H9 (cell line): Measurements from ENCODE around the gene SMARCAL1. TPM values are rescaled to one million over a fixed set of nuclear protein-coding genes. Genes with fewer than 3 reads are reported as not detected.

Source experiments
- DNase-seq: peaks from one replicate; pipeline ENCODE4 v3.0.0-alpha.2; 2017
- H2AFZ ChIP-seq: one replicate; pipeline ENCODE4 v1.6.1; 2013; ENCODE audit warnings: mild to moderate bottlenecking, low read length, control low read depth, moderate library complexity
- H2AK5ac ChIP-seq: 2 replicates; pipeline ENCODE4 v1.6.1; 2013; ENCODE audit warnings: low read length, control low read depth, mixed read lengths; ENCODE audit not compliant: insufficient read length
- H2BK120ac ChIP-seq: one replicate; pipeline ENCODE4 v1.6.1; 2013; ENCODE audit warnings: low read depth, mild to moderate bottlenecking, low read length, control low read depth, inconsistent platforms; ENCODE audit not compliant: poor library complexity, severe bottlenecking
- H2BK12ac ChIP-seq: 2 replicates; pipeline ENCODE4 v1.6.1; 2013; ENCODE audit warnings: low read length, control low read depth, mixed read lengths, low read depth; ENCODE audit not compliant: insufficient read length
- H2BK15ac ChIP-seq: 2 replicates; pipeline ENCODE4 v1.6.1; 2013; ENCODE audit warnings: low read depth, low read length, control low read depth
- H2BK20ac ChIP-seq: one replicate; pipeline ENCODE4 v1.6.1; 2013; ENCODE audit warnings: low read depth, mild to moderate bottlenecking, low read length, control low read depth, inconsistent platforms; ENCODE audit not compliant: poor library complexity, severe bottlenecking
- H2BK5ac ChIP-seq: 2 replicates; pipeline ENCODE4 v1.6.1; 2013; ENCODE audit warnings: low read length, control low read depth, mixed read lengths; ENCODE audit not compliant: insufficient read length
- H3K14ac ChIP-seq: 2 replicates; pipeline ENCODE4 v1.6.1; 2013; ENCODE audit warnings: low read length, control low read depth; ENCODE audit not compliant: insufficient read depth
- H3K18ac ChIP-seq: 2 replicates; pipeline ENCODE4 v1.6.1; 2013; ENCODE audit warnings: low read depth, mild to moderate bottlenecking, mixed read lengths, low read length, control low read depth; ENCODE audit not compliant: insufficient read length
- H3K23ac ChIP-seq: 2 replicates; pipeline ENCODE4 v1.6.1; 2013; ENCODE audit warnings: low read length, control low read depth, mixed read lengths, low read depth; ENCODE audit not compliant: insufficient read length
- H3K23me2 ChIP-seq: 2 replicates; pipeline ENCODE4 v1.6.1; 2013; ENCODE audit warnings: low read depth, mild to moderate bottlenecking, mixed read lengths, low read length, control low read depth; ENCODE audit not compliant: insufficient read length, poor library complexity, severe bottlenecking
- H3K27ac ChIP-seq: 2 replicates; pipeline ENCODE4 v1.5.1; 2013; ENCODE audit warnings: low read length, control low read depth, mixed read lengths, low read depth; ENCODE audit not compliant: insufficient read length
- H3K27me3 ChIP-seq: 2 replicates; pipeline ENCODE4 v1.6.1; 2013; ENCODE audit warnings: low read length, control low read depth, inconsistent platforms; ENCODE audit not compliant: insufficient read depth
- H3K4ac ChIP-seq: 2 replicates; pipeline ENCODE4 v1.6.1; 2013; ENCODE audit warnings: low read depth, mild to moderate bottlenecking, control low read depth, inconsistent platforms, low read length, moderate library complexity
- H3K4me1 ChIP-seq: 2 replicates; pipeline ENCODE4 v1.6.1; 2013; ENCODE audit warnings: low read length, control low read depth, inconsistent platforms; ENCODE audit not compliant: insufficient read depth
- H3K4me2 ChIP-seq: 2 replicates; pipeline ENCODE4 v1.6.1; 2013; ENCODE audit warnings: low read length, control low read depth, mixed read lengths; ENCODE audit not compliant: insufficient read length, insufficient read depth
- H3K56ac ChIP-seq: 2 replicates; pipeline ENCODE4 v1.6.1; 2013; ENCODE audit warnings: low read depth, mild to moderate bottlenecking, mixed read lengths, low read length, control low read depth; ENCODE audit not compliant: insufficient read length
- H3K79me1 ChIP-seq: 2 replicates; pipeline ENCODE4 v1.6.1; 2013; ENCODE audit warnings: low read depth, mild to moderate bottlenecking, moderate library complexity, low read length, control low read depth, inconsistent platforms; ENCODE audit not compliant: insufficient read depth, poor library complexity, severe bottlenecking
- H3K79me2 ChIP-seq: 2 replicates; pipeline ENCODE4 v1.6.1; 2013; ENCODE audit warnings: low read length, control low read depth, inconsistent platforms; ENCODE audit not compliant: insufficient read depth
- H3K9ac ChIP-seq: 2 replicates; pipeline ENCODE4 v1.6.1; 2013; ENCODE audit warnings: low read length, control low read depth, mixed read lengths; ENCODE audit not compliant: insufficient read length; ENCODE audit errors: extremely low read depth
- H3K9me3 ChIP-seq: one replicate; pipeline ENCODE4 v1.6.1; 2013; ENCODE audit warnings: low read depth, low read length, inconsistent platforms; ENCODE audit not compliant: control insufficient read depth
- H3T11ph ChIP-seq: one replicate; pipeline ENCODE4 v1.6.1; 2013; ENCODE audit warnings: mild to moderate bottlenecking, low read length, control low read depth, inconsistent platforms
- H4K20me1 ChIP-seq: one replicate; pipeline ENCODE4 v1.6.1; 2013; ENCODE audit not compliant: control insufficient read depth, insufficient read length, insufficient read depth
- H4K5ac ChIP-seq: 2 replicates; pipeline ENCODE4 v1.6.1; 2013; ENCODE audit warnings: low read depth, mild to moderate bottlenecking, mixed read lengths, low read length, control low read depth; ENCODE audit not compliant: insufficient read length
- H4K8ac ChIP-seq: replicated peaks from 2 replicates; pipeline ENCODE4 v1.6.1; 2013; ENCODE audit warnings: low read length, control low read depth, mixed read lengths, low read depth; ENCODE audit not compliant: insufficient read length
- H4K91ac ChIP-seq: 2 replicates; pipeline ENCODE4 v1.6.1; 2013; ENCODE audit warnings: low read depth, mild to moderate bottlenecking, moderate library complexity, mixed read lengths, low read length, control low read depth; ENCODE audit not compliant: insufficient read length
- H3K27ac Mint-ChIP-seq, 3 experiments: 2 replicates in 2 of 3; 3 replicates in 1 of 3; pipeline ENCODE4 v1.8.0; 2020 to 2021; ENCODE audit warnings: mixed read lengths in 3 of 3, mild to moderate bottlenecking in 1 of 3, moderate library complexity in 1 of 3
- H3K27me3 Mint-ChIP-seq: 2 replicates; pipeline ENCODE4 v1.8.0; 2021; ENCODE audit warnings: low read depth, mild to moderate bottlenecking, moderate library complexity, mixed read lengths
- H3K36me3 Mint-ChIP-seq, 3 experiments: 2 replicates in 2 of 3; 3 replicates in 1 of 3; pipeline ENCODE4 v1.8.0; 2020 to 2021; ENCODE audit warnings: low read depth in 3 of 3, mixed read lengths in 3 of 3; ENCODE audit not compliant: insufficient read depth in 1 of 3
- H3K4me1 Mint-ChIP-seq, 2 experiments: 2 replicates each; pipeline ENCODE4 v1.8.0; 2020; ENCODE audit warnings: mixed read lengths in 2 of 2
- H3K4me3 Mint-ChIP-seq, 2 experiments: 2 replicates in 1 of 2; 3 replicates in 1 of 2; pipeline ENCODE4 v1.8.0; 2020 to 2021; ENCODE audit warnings: mild to moderate bottlenecking in 2 of 2, mixed read lengths in 2 of 2, moderate library complexity in 1 of 2
- H3K9me3 Mint-ChIP-seq, 2 experiments: 2 replicates in 1 of 2; 3 replicates in 1 of 2; pipeline ENCODE4 v1.8.0; 2020; ENCODE audit warnings: mild to moderate bottlenecking in 2 of 2, mixed read lengths in 2 of 2, moderate library complexity in 1 of 2
- CTCF ChIP-seq: fragments of 200-600 bp; sonication (generic); conservative IDR thresholded peaks from 3 replicates; pipeline ENCODE4 v1.8.0; 2021; ENCODE audit warnings: antibody characterized with exemption, mild to moderate bottlenecking
- WGBS: extraction: QIAGEN DNeasy Blood & Tissue Kit; methylation state at CpG from one replicate; pipeline ENCODE4 v1.1.7; 2013; ENCODE audit warnings: missing lambda C conversion rate, low lambda C conversion rate, mixed read lengths; ENCODE audit not compliant: insufficient read length; ENCODE audit errors: extremely low coverage; 5-methylcytosine and 5-hydroxymethylcytosine counted together
- total RNA-seq: library from RNA; stranded (reverse); gene quantifications from 2 replicates; pipeline ENCODE4 v1.2.1, GENCODE V29; 2021

Gene SMARCAL1
- total RNA-seq, 1 experiment from 2014 or later = 16.5 TPM

- Histone ChIP-seq H4K8ac (no peak overlapping the region), H3K4me1 (no peaks in the 10 kb centered on the region), H3T11ph (no peak overlapping the region), H2BK20ac (no peak overlapping the region), H4K5ac (no peak overlapping the region), H4K20me1 (peaks cover 3% of the 10 kb centered on the region), H3K23ac (no peak overlapping the region), H2AK5ac (no peak overlapping the region), H3K9ac (no peak overlapping the region), H3K27me3 (no peaks in the 10 kb centered on the region), H2BK15ac (no peak overlapping the region), H2BK120ac (no peak overlapping the region), H3K23me2 (no peaks in the 10 kb centered on the region), H3K18ac (no peak overlapping the region), H3K79me1 (no peaks in the 10 kb centered on the region), H3K9me3 (no peaks in the 10 kb centered on the region), H3K79me2 (no peaks in the 10 kb centered on the region), H4K91ac (no peak overlapping the region), H2BK5ac (no peak overlapping the region), H3K14ac (no peak overlapping the region), H3K56ac (no peak overlapping the region), H3K4ac (no peak overlapping the region; the same call in 1 of the 2 replicates), H2AFZ (no peak overlapping the region), H3K4me2 (no peak overlapping the region), H2BK12ac (no peak overlapping the region), H3K27ac (no peak overlapping the region)
- TF ChIP-seq CTCF = no peak
- Mint-ChIP-seq H3K36me3 (peaks cover 13 to 20% (median 14%) of the 10 kb centered on the region in 3 experiments), H3K27me3 (no peaks in the 10 kb centered on the region), H3K9me3 (peaks cover 0 to 7% of the 10 kb centered on the region in 2 experiments; a peak in 2 of 5 replicates), H3K4me3 (no peak overlapping the region), H3K27ac (no peak overlapping the region), H3K4me1 (peaks cover 8 to 10% of the 10 kb centered on the region in 2 experiments)
- no peak for DNase-seq
- WGBS = no CpG with 5 or more reads among the region's 4 CpGs
Measured at GRCh38 chr2:216520112-216520511, 107.8 kb downstream of the SMARCAL1 start.
